Esophagus (tissue), 2 donors: ENCODE data around the gene OSBPL7. TPM values are rescaled to one million over a fixed set of nuclear protein-coding genes. Genes with fewer than 3 reads are reported as not detected.
A peak's percentile ranks its signal among the peaks of the same experiment; 100 is the strongest.

Experiments
- H3K27ac ChIP-seq, 2 donors: one replicate each; pipeline ENCODE4 v1.5.1; 2013; ENCODE audit warnings: low read depth in 2 of 2, mild to moderate bottlenecking in 2 of 2, inconsistent platforms in 1 of 2, low read length in 1 of 2, moderate library complexity in 1 of 2
- H3K27me3 ChIP-seq, 2 donors: one replicate each; pipeline ENCODE4 v1.6.1; 2013; ENCODE audit warnings: low read length in 2 of 2, control low read depth in 1 of 2, mild to moderate bottlenecking in 1 of 2; ENCODE audit not compliant: insufficient read depth in 2 of 2, control insufficient read depth in 1 of 2
- H3K36me3 ChIP-seq, 2 donors: one replicate each; pipeline ENCODE4 v1.6.1; 2013; ENCODE audit warnings: low read length in 1 of 2; ENCODE audit not compliant: control insufficient read depth in 2 of 2, insufficient read depth in 2 of 2
- H3K4me1 ChIP-seq, 2 donors: one replicate each; pipeline ENCODE4 v1.6.1; 2013; ENCODE audit warnings: low read length in 1 of 2; ENCODE audit not compliant: control insufficient read depth in 2 of 2, insufficient read depth in 2 of 2
- H3K4me3 ChIP-seq, 2 donors: one replicate each; pipeline ENCODE4 v1.5.1; 2013; ENCODE audit warnings: low read length in 2 of 2, mild to moderate bottlenecking in 2 of 2, low read depth in 1 of 2, moderate library complexity in 1 of 2
- H3K9me3 ChIP-seq, 2 donors: one replicate each; pipeline ENCODE4 v1.6.1; 2013; ENCODE audit warnings: mild to moderate bottlenecking in 2 of 2, low read depth in 1 of 2, low read length in 1 of 2, moderate library complexity in 1 of 2; ENCODE audit not compliant: control insufficient read depth in 2 of 2, insufficient read depth in 1 of 2
- WGBS, 2 donors: extraction: QIAGEN DNeasy Blood & Tissue Kit; methylation state at CpG; one replicate each; pipeline ENCODE4 v1.1.7; 2013; 5-methylcytosine and 5-hydroxymethylcytosine counted together
- polyA plus RNA-seq, 2 donors: library from polyadenylated mRNA; stranded (reverse); fragments of 200-250 nt; gene quantifications; one replicate each; pipeline ENCODE4 v1.2.3, GENCODE V29; 2013
- donor health status: healthy with polysubstance abuse.
- donor health status: Bipolar disorder and iron deficiency.

The OSBPL7 gene
- 1 to 10 TPM; 1.9 to 3.7 TPM for polyA plus RNA-seq

GRCh38 chr17:47821424-47822391, at the start of gene OSBPL7:
TSS of gene OSBPL7 (minus strand) at chr17:47821794. CDS start at chr17:47820278, 1,516 bp downstream.
- peak within 1 kb of the TSS; percentile 23 to 62 for H3K27ac ChIP-seq
- 4 to 5% methylated on average over 20 to 21 of the region's 21 CpGs for WGBS, 2 donors
- H3K9me3 ChIP-seq: no peaks in the 10 kb centered on the region
- H3K4me1 ChIP-seq: peaks cover 6 to 9% of the 10 kb centered on the region in 2 donors
- peaks cover 22 to 28% of the 10 kb centered on the region in 2 donors for H3K36me3 ChIP-seq
- H3K4me3 ChIP-seq: peak within 1 kb of the TSS; percentile 47 to 51
- no peaks in the 10 kb centered on the region for H3K27me3 ChIP-seq

GRCh38 chr17:47871048-47871447, 49.5 kb upstream of the OSBPL7 start:
- Histone ChIP-seq H3K4me3 (no peak overlapping the region), H3K27ac (no peak overlapping the region), H3K4me1 (peaks cover 5 to 6% of the 10 kb centered on the region in 2 donors), H3K27me3 (no peaks in the 10 kb centered on the region), H3K9me3 (no peaks in the 10 kb centered on the region), H3K36me3 (no peaks in the 10 kb centered on the region)

- Histone ChIP-seq H3K4me3 (no peak overlapping the region), H3K27me3 (no peaks in the 10 kb centered on the region), H3K27ac (no peak overlapping the region)
Measured at GRCh38 chr17:47870056-47870455, 48.5 kb upstream of the OSBPL7 start.

GRCh38 chr17:47869114-47869513, 47.5 kb upstream of the OSBPL7 start:
- Histone ChIP-seq H3K36me3 (no peaks in the 10 kb centered on the region), H3K4me1 (peaks cover 5 to 11% of the 10 kb centered on the region in 2 donors), H3K27ac (no peak overlapping the region), H3K27me3 (no peaks in the 10 kb centered on the region), H3K9me3 (no peaks in the 10 kb centered on the region), H3K4me3 (no peak overlapping the region)
- WGBS, 2 donors: 47 to 54% methylated on average over 2 of the region's 2 CpGs

More at GRCh38 chr17:47870056-47870455, 48.5 kb upstream of the OSBPL7 start:
- H3K9me3 ChIP-seq: no peaks in the 10 kb centered on the region
- no peaks in the 10 kb centered on the region for H3K36me3 ChIP-seq
- peaks cover 5 to 6% of the 10 kb centered on the region in 2 donors for H3K4me1 ChIP-seq
- 48 to 53% methylated on average over 1 of the region's 1 CpG for WGBS, 2 donors

- H3K4me1 ChIP-seq: peaks cover 5 to 11% of the 10 kb centered on the region in 2 donors
- H3K27ac ChIP-seq: no peak overlapping the region
- H3K9me3 ChIP-seq: no peaks in the 10 kb centered on the region
- no peaks in the 10 kb centered on the region for H3K27me3 ChIP-seq
- no peak overlapping the region for H3K4me3 ChIP-seq
- H3K36me3 ChIP-seq: no peaks in the 10 kb centered on the region
- WGBS, 2 donors: 88 to 91% methylated on average over 10 to 11 of the region's 11 CpGs
Measured at GRCh38 chr17:47867813-47868533, 46.4 kb upstream of the OSBPL7 start.

GRCh38 chr17:47866941-47867340, 45.3 kb upstream of the OSBPL7 start:
- Histone ChIP-seq H3K9me3 (no peaks in the 10 kb centered on the region), H3K27ac (no peak overlapping the region), H3K27me3 (no peaks in the 10 kb centered on the region), H3K4me3 (no peak overlapping the region), H3K4me1 (peaks cover 5% of the 10 kb centered on the region in 2 donors), H3K36me3 (no peaks in the 10 kb centered on the region)
- 50 to 55% methylated on average over 20 of the region's 20 CpGs for WGBS, 2 donors

GRCh38 chr17:47864791-47865216, 43.2 kb upstream of the OSBPL7 start:
- 33 to 47% methylated on average over 7 of the region's 7 CpGs for WGBS, 2 donors
- peak overlapping the region in 1 of 2 donors; percentile 50 for H3K27ac ChIP-seq
- peaks cover 5% of the 10 kb centered on the region in 2 donors for H3K4me1 ChIP-seq
- H3K36me3 ChIP-seq: no peaks in the 10 kb centered on the region
- no peak overlapping the region for H3K4me3 ChIP-seq
- H3K9me3 ChIP-seq: no peaks in the 10 kb centered on the region
- no peaks in the 10 kb centered on the region for H3K27me3 ChIP-seq

- no peaks in the 10 kb centered on the region for H3K36me3 ChIP-seq
- no peaks in the 10 kb centered on the region for H3K27me3 ChIP-seq
- H3K4me3 ChIP-seq: no peak overlapping the region
- H3K9me3 ChIP-seq: no peaks in the 10 kb centered on the region
- H3K4me1 ChIP-seq: peaks cover 5% of the 10 kb centered on the region in 2 donors
- H3K27ac ChIP-seq: no peak overlapping the region
- WGBS, 2 donors: 58 to 64% methylated on average over 7 of the region's 7 CpGs
Measured at GRCh38 chr17:47862621-47863440, 41.2 kb upstream of the OSBPL7 start.

GRCh38 chr17:47860386-47860785, 38.8 kb upstream of the OSBPL7 start:
- no peak overlapping the region for H3K4me3 ChIP-seq
- H3K27ac ChIP-seq: no peak overlapping the region
- no peaks in the 10 kb centered on the region for H3K36me3 ChIP-seq
- peaks cover 0 to 4% of the 10 kb centered on the region in 2 donors for H3K27me3 ChIP-seq
- WGBS, 2 donors: 78 to 89% methylated on average over 5 of the region's 5 CpGs
- H3K9me3 ChIP-seq: no peaks in the 10 kb centered on the region
- H3K4me1 ChIP-seq: peaks cover 0 to 5% of the 10 kb centered on the region in 2 donors
